BJ (cell line): ENCODE measurements around the gene TSKS. TPM values are rescaled to one million over a fixed set of nuclear protein-coding genes. Genes with fewer than 3 reads are reported as not detected.
A peak's percentile ranks its signal among the peaks of the same experiment; 100 is the strongest.

Experiments
- CTCF ChIA-PET: fragments of 350-600 bp; formaldehyde crosslinking; extraction: SDS; loops from one replicate; lab custom pipeline; 2021; ENCODE audit warnings: antibody characterized with exemption, inconsistent platforms; lab: Yijun Ruan, JAX
- POLR2A ChIA-PET: fragments of 300-600 bp; sonication (Branson Sonifier 250); formaldehyde crosslinking; extraction: SDS; loops from one replicate; lab custom pipeline; 2021; ENCODE audit warnings: antibody characterized with exemption; lab: Charles Lee
- DNase-seq: peaks from one replicate; pipeline ENCODE4 v3.0.0-alpha.2; 2011; ENCODE audit warnings: low read depth
- H3K27me3 ChIP-seq: 2 replicates; pipeline ENCODE4 v1.6.0; 2011; ENCODE audit warnings: low read length; ENCODE audit not compliant: control insufficient read depth, insufficient read depth
- H3K36me3 ChIP-seq: 2 replicates; pipeline ENCODE4 v1.5.1; 2011; ENCODE audit warnings: low read length; ENCODE audit not compliant: control insufficient read depth, insufficient read depth
- H3K4me3 ChIP-seq: 2 replicates; pipeline ENCODE4 v1.5.1; 2011; ENCODE audit warnings: low read depth, mild to moderate bottlenecking, control low read depth, low read length
- CTCF ChIP-seq: IDR thresholded peaks from 2 replicates; pipeline ENCODE4 v1.5.1; 2011; ENCODE audit warnings: low read depth, mild to moderate bottlenecking, control low read depth, inconsistent platforms, low read length, moderate library complexity; ENCODE audit not compliant: insufficient read depth
- polyA plus RNA-seq: library from polyadenylated mRNA; depleted of rRNA; stranded (reverse); fragments of >200 nt; gene quantifications from 2 replicates; pipeline ENCODE4 v1.2.3, GENCODE V29; 2011

TSKS gene
- polyA plus RNA-seq, 1 experiment: 0.15 TPM

GRCh38 chr19:49806620-49806959, 43.5 kb upstream of the TSKS start:
- Histone ChIP-seq H3K4me3 (no peak overlapping the region), H3K36me3 (peaks cover 22% of the 10 kb centered on the region), H3K27me3 (no peaks in the 10 kb centered on the region)
- TF ChIP-seq CTCF: no peak
- CTCF ChIA-PET: interaction anchor here (1.0 kb wide), 1 partner anchor 116 kb away, joined by 4 read pairs; no protein-coding TSS in a partner anchor
- DNase-seq: no peak
- POLR2A ChIA-PET: no interaction called here

- Histone ChIP-seq H3K27me3 (no peaks in the 10 kb centered on the region), H3K4me3 (no peak overlapping the region), H3K36me3 (peaks cover 24% of the 10 kb centered on the region)
- POLR2A ChIA-PET: no interaction called here
- TF ChIP-seq CTCF: no peak
- CTCF ChIA-PET: no interaction called here
- no peak for DNase-seq
Measured at GRCh38 chr19:49805822-49806619, 42.9 kb upstream of the TSKS start.

- POLR2A ChIA-PET: no interaction called here
- DNase-seq: no peak
- H3K36me3 ChIP-seq: peaks cover 45% of the 10 kb centered on the region
- no peak overlapping the region for H3K4me3 ChIP-seq
- TF ChIP-seq CTCF: no peak
- no peaks in the 10 kb centered on the region for H3K27me3 ChIP-seq
- CTCF ChIA-PET: interaction anchor here (1.3 kb wide), 1 partner anchor 123 kb away, joined by 3 read pairs; no protein-coding TSS in a partner anchor
Measured at GRCh38 chr19:49803529-49803856, 40.4 kb upstream of the TSKS start.

- H3K36me3 ChIP-seq: peaks cover 50% of the 10 kb centered on the region
- H3K4me3 ChIP-seq: no peak overlapping the region
- DNase-seq: no peak
- POLR2A ChIA-PET: interaction anchor here (0.6 kb wide), 1 partner anchor 17 kb away, joined by 5 read pairs; no protein-coding TSS in a partner anchor
- CTCF ChIA-PET: no interaction called here
- TF ChIP-seq CTCF: no peak
- no peaks in the 10 kb centered on the region for H3K27me3 ChIP-seq
Measured at GRCh38 chr19:49802836-49803528, 39.9 kb upstream of the TSKS start.

GRCh38 chr19:49801966-49802661, 39.0 kb upstream of the TSKS start:
- peak; percentile 62 for TF ChIP-seq CTCF
- H3K36me3 ChIP-seq: peaks cover 46% of the 10 kb centered on the region
- ChIA-PET POLR2A (interaction anchor here (0.6 kb wide), 1 partner anchor 16 kb away, joined by 5 read pairs; no protein-coding TSS in a partner anchor), CTCF (no interaction called here)
- H3K4me3 ChIP-seq: peak overlapping the region; percentile 46
- peak; percentile 29 for DNase-seq
- no peaks in the 10 kb centered on the region for H3K27me3 ChIP-seq
